DOHH2 (cell line): Measurements from ENCODE around the gene SEC31B.

ENCODE experiments used
- H3F3A ChIP-seq: fragments of 200-600 bp; sonication (generic), shearing (Covaris generic); 2 replicates; pipeline ENCODE4 v1.6.0; 2016; ENCODE audit warnings: antibody characterized with exemption, mild to moderate bottlenecking; ENCODE audit not compliant: control insufficient read depth, insufficient read depth
- H3K27ac ChIP-seq: fragments of 200-600 bp; sonication (generic); 2 replicates; pipeline ENCODE4 v1.5.1; 2014; ENCODE audit warnings: low read depth, mild to moderate bottlenecking, low read length, moderate library complexity
- H3K27me3 ChIP-seq: fragments of 200-600 bp; sonication (generic); 2 replicates; pipeline ENCODE4 v1.6.1; 2014; ENCODE audit warnings: mild to moderate bottlenecking, low read length, mixed read lengths; ENCODE audit not compliant: control insufficient read depth
- H3K36me3 ChIP-seq: fragments of 200-600 bp; sonication (generic); 2 replicates; pipeline ENCODE4 v1.6.1; 2014; ENCODE audit warnings: mild to moderate bottlenecking, low read length, moderate library complexity, mixed read lengths; ENCODE audit not compliant: control insufficient read depth
- H3K4me1 ChIP-seq: fragments of 200-600 bp; sonication (generic); 2 replicates; pipeline ENCODE4 v1.6.1; 2014; ENCODE audit warnings: mild to moderate bottlenecking, low read length, mixed read lengths; ENCODE audit not compliant: control insufficient read depth
- H3K4me2 ChIP-seq: fragments of 200-600 bp; sonication (generic); 2 replicates; pipeline ENCODE4 v1.6.0; 2014; ENCODE audit warnings: mild to moderate bottlenecking, low read length, moderate library complexity
- H3K4me3 ChIP-seq: fragments of 200-600 bp; sonication (generic); 2 replicates; pipeline ENCODE4 v1.5.1; 2014; ENCODE audit warnings: mild to moderate bottlenecking, low read length, mixed read lengths
- H3K79me2 ChIP-seq: fragments of 200-600 bp; sonication (generic); 2 replicates; pipeline ENCODE4 v1.6.1; 2014; ENCODE audit warnings: mild to moderate bottlenecking, low read length, mixed read lengths; ENCODE audit not compliant: control insufficient read depth
- H3K9me2 ChIP-seq: fragments of 200-600 bp; sonication (generic); replicated peaks from 2 replicates; pipeline ENCODE4 v1.6.1; 2014; ENCODE audit warnings: mild to moderate bottlenecking, low read length, mixed read lengths; ENCODE audit not compliant: control insufficient read depth
- H3K9me3 ChIP-seq: fragments of 200-600 bp; sonication (generic); 2 replicates; pipeline ENCODE4 v1.6.1; 2014; ENCODE audit warnings: antibody characterized with exemption, low read length, mixed read lengths; ENCODE audit not compliant: control insufficient read depth, insufficient read depth
- H4K20me1 ChIP-seq: fragments of 200-600 bp; sonication (generic); 2 replicates; pipeline ENCODE4 v1.6.0; 2014; ENCODE audit warnings: low read depth, mild to moderate bottlenecking, antibody characterized with exemption, low read length, moderate library complexity; ENCODE audit not compliant: control insufficient read depth, insufficient read depth
- CTCF ChIP-seq: fragments of 200-600 bp; sonication (generic); IDR thresholded peaks from one replicate; pipeline ENCODE4 v1.5.1; 2014; ENCODE audit warnings: antibody characterized with exemption, mild to moderate bottlenecking, low read depth, low read length; ENCODE audit not compliant: poor library complexity, severe bottlenecking
- EZH2phosphoT487 ChIP-seq: fragments of 200-600 bp; sonication (generic); IDR thresholded peaks from 2 replicates; pipeline ENCODE4 v1.6.1; 2017; ENCODE audit warnings: borderline replicate concordance, mild to moderate bottlenecking, antibody characterized with exemption, low read length, moderate library complexity, mixed read lengths

The SEC31B gene

GRCh38 chr10:100504096-100504495 lies 15.6 kb downstream of the SEC31B start:
- Histone ChIP-seq H3K79me2 (no peaks in the 10 kb centered on the region), H4K20me1 (no peaks in the 10 kb centered on the region), H3K36me3 (peaks cover 38% of the 10 kb centered on the region), H3K4me3 (no peak overlapping the region), H3K4me2 (no peak overlapping the region), H3K9me3 (no peaks in the 10 kb centered on the region), H3K27me3 (no peaks in the 10 kb centered on the region), H3K4me1 (no peaks in the 10 kb centered on the region), H3K9me2 (no peaks in the 10 kb centered on the region), H3K27ac (no peak overlapping the region), H3F3A (no peaks in the 10 kb centered on the region)
- no peak for TF ChIP-seq CTCF
- no peak for TF ChIP-seq EZH2phosphoT487

- no peak overlapping the region for H3K27ac ChIP-seq
- no peaks in the 10 kb centered on the region for H3K9me3 ChIP-seq
- TF ChIP-seq EZH2phosphoT487 (no peak), CTCF (no peak)
- H3K4me3 ChIP-seq, result no peak overlapping the region
- no peaks in the 10 kb centered on the region for H3K9me2 ChIP-seq
- H4K20me1 ChIP-seq, result no peaks in the 10 kb centered on the region
- H3K4me1 ChIP-seq, result no peaks in the 10 kb centered on the region
- no peaks in the 10 kb centered on the region for H3K27me3 ChIP-seq
- no peaks in the 10 kb centered on the region for H3K79me2 ChIP-seq
- no peaks in the 10 kb centered on the region for H3F3A ChIP-seq
- no peak overlapping the region for H3K4me2 ChIP-seq
- peaks cover 44% of the 10 kb centered on the region for H3K36me3 ChIP-seq
Measured at GRCh38 chr10:100502926-100503494, 16.7 kb downstream of the SEC31B start.

GRCh38 chr10:100501423-100501822 lies 18.2 kb downstream of the SEC31B start:
- no peaks in the 10 kb centered on the region for H3K27me3 ChIP-seq
- H3K9me3 ChIP-seq, result no peaks in the 10 kb centered on the region
- H3K9me2 ChIP-seq, result no peaks in the 10 kb centered on the region
- no peak overlapping the region for H3K27ac ChIP-seq
- H3F3A ChIP-seq, result no peaks in the 10 kb centered on the region
- no peaks in the 10 kb centered on the region for H3K79me2 ChIP-seq
- no peak for TF ChIP-seq CTCF
- TF ChIP-seq EZH2phosphoT487, result no peak
- no peak overlapping the region for H3K4me3 ChIP-seq
- no peaks in the 10 kb centered on the region for H4K20me1 ChIP-seq
- peaks cover 33% of the 10 kb centered on the region for H3K36me3 ChIP-seq
- no peak overlapping the region for H3K4me2 ChIP-seq
- no peaks in the 10 kb centered on the region for H3K4me1 ChIP-seq

DNA sequence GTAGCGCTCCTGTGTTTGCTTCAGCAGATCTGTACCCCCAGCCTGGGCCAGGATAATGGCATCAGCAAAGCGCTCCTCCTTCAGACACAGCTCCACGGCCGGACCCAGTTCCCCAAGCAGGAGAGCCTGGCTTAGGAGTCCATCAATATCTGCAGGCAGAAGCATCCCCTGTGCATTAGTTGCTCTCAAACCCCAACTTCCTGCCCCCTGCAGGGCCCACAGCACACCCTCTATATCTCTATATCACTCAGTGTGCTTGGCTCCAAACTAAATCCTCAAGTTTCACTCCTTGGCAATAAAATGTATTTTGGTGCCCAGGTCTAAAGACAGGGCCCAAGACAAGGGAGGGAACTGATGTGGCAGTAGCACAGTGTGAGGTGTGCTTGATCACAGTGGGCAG lies 21.6 kb downstream of the SEC31B start:
- Histone ChIP-seq H3K27ac (no peak overlapping the region), H3K27me3 (no peaks in the 10 kb centered on the region), H3K4me1 (no peaks in the 10 kb centered on the region), H4K20me1 (no peaks in the 10 kb centered on the region), H3K79me2 (no peaks in the 10 kb centered on the region), H3K36me3 (peaks cover 40% of the 10 kb centered on the region), H3F3A (no peaks in the 10 kb centered on the region), H3K4me2 (no peak overlapping the region), H3K9me2 (no peaks in the 10 kb centered on the region), H3K4me3 (no peak overlapping the region), H3K9me3 (no peaks in the 10 kb centered on the region)
- TF ChIP-seq EZH2phosphoT487, result no peak
- TF ChIP-seq CTCF, result no peak
